Measurements from ENCODE around the gene VRK2.
A peak's percentile ranks its signal among the peaks of the same experiment; 100 is the strongest.

The VRK2 gene

GRCh38 chr2:58055033-58055786 is 8.6 kb downstream of the VRK2 start:
- no peaks in the 10 kb centered on the region for H3K27me3 ChIP-seq (ENCODE audit: insufficient read depth, low read length)
- no peaks in the 10 kb centered on the region for H3K9me3 ChIP-seq (ENCODE audit: insufficient read depth, low read depth, low read length)
- WGBS = 64% methylated on average over 2 of the region's 2 CpGs
- H3K4me3 ChIP-seq (ENCODE audit: low read length) = no peak overlapping the region
- no peak overlapping the region for H3K27ac ChIP-seq (ENCODE audit: low read depth, low read length)
- H3K9ac ChIP-seq (ENCODE audit: low read depth, low read length) = no peak overlapping the region
- H3K36me3 ChIP-seq (ENCODE audit: insufficient read depth, low read length) = peaks cover 20% of the 10 kb centered on the region
- H3K4me1 ChIP-seq (ENCODE audit: insufficient read depth, low read length) = peaks cover 39% of the 10 kb centered on the region

- Histone ChIP-seq H3K9ac (ENCODE audit: low read depth, low read length) (no peak overlapping the region), H3K27ac (ENCODE audit: low read depth, low read length) (no peak overlapping the region), H3K4me1 (ENCODE audit: insufficient read depth, low read length) (peaks cover 38% of the 10 kb centered on the region), H3K27me3 (ENCODE audit: insufficient read depth, low read length) (no peaks in the 10 kb centered on the region), H3K9me3 (ENCODE audit: insufficient read depth, low read depth, low read length) (no peaks in the 10 kb centered on the region), H3K36me3 (ENCODE audit: insufficient read depth, low read length) (peaks cover 14% of the 10 kb centered on the region), H3K4me3 (ENCODE audit: low read length) (no peak overlapping the region)
- WGBS = 92% methylated on average over 9 of the region's 9 CpGs
These were observed 9.7 kb downstream of the VRK2 start for GRCh38 chr2:58056192-58056916.

DNA sequence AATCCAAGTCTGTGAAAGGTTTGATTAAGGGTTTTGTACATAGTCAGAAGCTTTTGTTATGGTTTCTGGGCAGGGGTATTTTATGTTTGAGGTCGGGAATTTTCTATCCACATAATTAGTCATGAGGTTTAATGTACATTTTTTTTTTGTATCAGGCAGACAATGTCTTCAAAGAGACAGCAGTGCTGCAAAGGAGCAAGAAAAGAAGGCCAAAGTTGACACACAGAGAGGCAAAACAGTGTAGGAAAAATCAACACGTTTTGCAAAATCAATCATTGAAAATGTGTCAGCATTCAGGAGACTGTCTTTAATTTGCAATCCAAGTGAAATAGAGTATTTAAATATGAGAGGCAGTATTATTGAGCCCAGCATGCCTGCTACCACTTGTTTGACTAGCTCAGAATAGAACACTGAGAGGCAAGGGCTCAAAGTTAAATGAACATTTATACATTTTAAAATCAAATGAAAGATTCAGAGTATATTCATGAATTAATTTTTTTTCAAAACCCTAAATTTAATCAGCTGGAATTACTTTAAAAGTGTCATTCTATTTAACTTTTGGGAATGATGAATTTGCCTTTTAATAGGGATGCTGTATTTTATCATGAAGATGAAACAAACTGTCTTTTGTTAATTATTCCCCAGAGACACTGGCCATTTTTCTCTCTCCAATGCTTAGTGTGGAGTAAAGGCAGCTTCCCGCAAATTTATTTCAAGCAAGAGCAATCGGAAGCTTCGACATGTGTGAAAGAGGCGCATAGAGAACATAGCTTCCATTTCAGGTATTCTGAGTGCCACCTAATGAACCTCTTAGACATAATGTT is 11.3 kb downstream of the VRK2 start:
- Histone ChIP-seq H3K27ac (ENCODE audit: low read depth, low read length) (peak overlapping the region; percentile 31; the same call in 1 of the 2 replicates), H3K9ac (ENCODE audit: low read depth, low read length) (no peak overlapping the region), H3K36me3 (ENCODE audit: insufficient read depth, low read length) (peaks cover 21% of the 10 kb centered on the region), H3K27me3 (ENCODE audit: insufficient read depth, low read length) (no peaks in the 10 kb centered on the region), H3K4me3 (ENCODE audit: low read length) (no peak overlapping the region), H3K4me1 (ENCODE audit: insufficient read depth, low read length) (peaks cover 36% of the 10 kb centered on the region), H3K9me3 (ENCODE audit: insufficient read depth, low read depth, low read length) (no peaks in the 10 kb centered on the region)
- 78% methylated on average over 5 of the region's 6 CpGs for WGBS

DNA sequence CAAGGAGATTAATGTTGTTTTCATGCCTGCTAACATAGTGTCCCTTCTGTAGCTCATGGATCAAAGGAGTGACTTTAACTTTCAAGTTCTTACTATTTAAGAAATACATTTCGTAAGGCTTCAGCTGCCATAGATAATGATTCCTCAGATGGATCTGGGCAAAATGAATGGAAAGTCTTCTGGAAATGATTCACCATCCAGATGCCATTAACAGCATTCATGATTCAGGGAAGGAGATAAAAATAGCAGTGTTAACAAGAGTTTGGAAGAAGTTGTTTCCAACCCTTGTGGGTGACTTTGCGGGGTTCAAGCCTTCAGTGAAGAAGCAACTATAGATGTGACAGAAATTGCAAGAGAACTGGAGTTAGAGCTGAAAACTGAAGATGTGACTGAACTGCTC is 17.0 kb downstream of the VRK2 start:
- peaks cover 16% of the 10 kb centered on the region for H3K36me3 ChIP-seq (ENCODE audit: insufficient read depth, low read length)
- no peak overlapping the region for H3K9ac ChIP-seq (ENCODE audit: low read depth, low read length)
- H3K27me3 ChIP-seq (ENCODE audit: insufficient read depth, low read length) = no peaks in the 10 kb centered on the region
- 95% methylated on average over 2 of the region's 2 CpGs for WGBS
- H3K4me1 ChIP-seq (ENCODE audit: insufficient read depth, low read length) = no peaks in the 10 kb centered on the region
- no peaks in the 10 kb centered on the region for H3K9me3 ChIP-seq (ENCODE audit: insufficient read depth, low read depth, low read length)
- no peak overlapping the region for H3K27ac ChIP-seq (ENCODE audit: low read depth, low read length)
- no peak overlapping the region for H3K4me3 ChIP-seq (ENCODE audit: low read length)

GRCh38 chr2:58064086-58064485 is 17.5 kb downstream of the VRK2 start:
- Histone ChIP-seq H3K27ac (ENCODE audit: low read depth, low read length) (no peak overlapping the region), H3K27me3 (ENCODE audit: insufficient read depth, low read length) (no peaks in the 10 kb centered on the region), H3K9ac (ENCODE audit: low read depth, low read length) (no peak overlapping the region), H3K4me3 (ENCODE audit: low read length) (no peak overlapping the region), H3K4me1 (ENCODE audit: insufficient read depth, low read length) (no peaks in the 10 kb centered on the region), H3K36me3 (ENCODE audit: insufficient read depth, low read length) (peaks cover 12% of the 10 kb centered on the region), H3K9me3 (ENCODE audit: insufficient read depth, low read depth, low read length) (no peaks in the 10 kb centered on the region)
- 95% methylated on average over 2 of the region's 2 CpGs for WGBS

DNA sequence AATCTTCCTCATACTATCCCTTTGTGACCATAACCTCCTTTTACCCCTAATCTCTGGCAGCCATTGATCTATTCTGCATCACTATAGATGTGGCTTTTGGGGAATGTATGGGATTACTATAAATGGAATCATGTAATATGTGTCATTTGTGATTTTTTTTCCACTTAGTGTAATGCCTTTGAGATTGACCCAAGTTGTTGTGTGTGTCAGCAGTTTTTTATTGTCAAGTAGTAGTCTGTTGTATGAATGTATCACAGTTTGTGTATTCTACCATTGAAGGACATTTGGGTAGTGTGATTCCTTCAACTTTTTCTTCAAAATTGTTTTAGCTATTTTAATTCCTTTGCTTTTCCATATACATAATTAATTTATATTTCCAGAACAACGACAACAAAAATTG is 18.6 kb downstream of the VRK2 start:
- WGBS = no CpG with 5 or more reads among the region's 1 CpG
- H3K27ac ChIP-seq (ENCODE audit: low read depth, low read length) = no peak overlapping the region
- H3K9ac ChIP-seq (ENCODE audit: low read depth, low read length) = no peak overlapping the region
- H3K27me3 ChIP-seq (ENCODE audit: insufficient read depth, low read length) = no peaks in the 10 kb centered on the region
- peaks cover 11% of the 10 kb centered on the region for H3K36me3 ChIP-seq (ENCODE audit: insufficient read depth, low read length)
- H3K4me3 ChIP-seq (ENCODE audit: low read length) = no peak overlapping the region
- H3K4me1 ChIP-seq (ENCODE audit: insufficient read depth, low read length) = no peaks in the 10 kb centered on the region
- no peaks in the 10 kb centered on the region for H3K9me3 ChIP-seq (ENCODE audit: insufficient read depth, low read depth, low read length)

GRCh38 chr2:58067001-58067400 is 20.4 kb downstream of the VRK2 start:
- H3K27ac ChIP-seq (ENCODE audit: low read depth, low read length) = no peak overlapping the region
- H3K9ac ChIP-seq (ENCODE audit: low read depth, low read length) = no peak overlapping the region
- H3K9me3 ChIP-seq (ENCODE audit: insufficient read depth, low read depth, low read length) = no peaks in the 10 kb centered on the region
- 95% methylated on average over 2 of the region's 2 CpGs for WGBS
- no peaks in the 10 kb centered on the region for H3K4me1 ChIP-seq (ENCODE audit: insufficient read depth, low read length)
- H3K36me3 ChIP-seq (ENCODE audit: insufficient read depth, low read length) = peaks cover 5% of the 10 kb centered on the region
- no peaks in the 10 kb centered on the region for H3K27me3 ChIP-seq (ENCODE audit: insufficient read depth, low read length)
- H3K4me3 ChIP-seq (ENCODE audit: low read length) = no peak overlapping the region

DNA sequence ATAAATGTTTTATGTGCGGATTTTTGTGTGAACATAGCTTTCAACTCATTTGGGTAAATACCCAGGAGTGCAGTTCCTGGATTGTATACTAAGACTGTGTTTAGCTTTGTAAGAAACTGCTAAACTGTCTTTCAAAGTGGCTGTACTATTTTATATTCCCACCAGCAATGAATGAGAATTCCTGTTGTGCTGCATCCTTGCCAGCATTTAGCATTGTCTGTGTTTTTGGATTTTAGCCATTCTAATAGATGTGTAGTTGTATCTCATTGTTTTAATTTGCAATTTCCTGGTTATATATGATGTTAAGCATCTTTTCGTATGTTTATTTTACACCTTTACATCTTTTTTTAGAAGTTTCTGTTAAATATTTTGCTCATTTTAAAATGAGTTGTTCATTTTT is 24.2 kb downstream of the VRK2 start:
- no peak overlapping the region for H3K4me3 ChIP-seq (ENCODE audit: low read length)
- no peak overlapping the region for H3K27ac ChIP-seq (ENCODE audit: low read depth, low read length)
- H3K4me1 ChIP-seq (ENCODE audit: insufficient read depth, low read length) = no peaks in the 10 kb centered on the region
- peaks cover 5% of the 10 kb centered on the region for H3K36me3 ChIP-seq (ENCODE audit: insufficient read depth, low read length)
- WGBS = 96% methylated on average over 1 of the region's 2 CpGs
- H3K9me3 ChIP-seq (ENCODE audit: insufficient read depth, low read depth, low read length) = no peaks in the 10 kb centered on the region
- no peak overlapping the region for H3K9ac ChIP-seq (ENCODE audit: low read depth, low read length)
- H3K27me3 ChIP-seq (ENCODE audit: insufficient read depth, low read length) = no peaks in the 10 kb centered on the region

- no peak overlapping the region for H3K4me3 ChIP-seq (ENCODE audit: low read length)
- H3K27me3 ChIP-seq (ENCODE audit: insufficient read depth, low read length) = no peaks in the 10 kb centered on the region
- peaks cover 5% of the 10 kb centered on the region for H3K36me3 ChIP-seq (ENCODE audit: insufficient read depth, low read length)
- 100% methylated on average over 1 of the region's 1 CpG for WGBS
- H3K9me3 ChIP-seq (ENCODE audit: insufficient read depth, low read depth, low read length) = no peaks in the 10 kb centered on the region
- no peak overlapping the region for H3K27ac ChIP-seq (ENCODE audit: low read depth, low read length)
- H3K4me1 ChIP-seq (ENCODE audit: insufficient read depth, low read length) = no peaks in the 10 kb centered on the region
- no peak overlapping the region for H3K9ac ChIP-seq (ENCODE audit: low read depth, low read length)
These were observed 25.5 kb downstream of the VRK2 start for GRCh38 chr2:58072102-58072501.

DNA sequence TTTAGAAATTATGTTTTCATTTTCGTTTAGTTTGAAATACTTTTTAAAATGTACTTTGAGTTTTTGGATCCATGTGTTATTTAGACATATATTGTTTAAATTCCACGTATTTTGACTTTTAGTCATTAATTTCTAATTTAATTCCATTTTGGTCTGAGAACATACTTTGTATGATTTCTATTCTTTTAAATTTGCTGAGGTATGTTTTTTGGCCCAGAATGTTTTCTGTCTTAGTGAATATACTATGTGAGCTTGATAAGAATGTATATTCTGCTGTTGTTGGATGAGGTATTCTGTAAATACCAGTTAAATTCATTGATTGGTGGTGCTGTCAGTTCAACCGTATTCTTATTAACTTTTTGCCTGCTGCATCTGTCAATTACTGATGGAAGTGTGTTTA is 26.4 kb downstream of the VRK2 start:
- no peak overlapping the region for H3K27ac ChIP-seq (ENCODE audit: low read depth, low read length)
- H3K4me1 ChIP-seq (ENCODE audit: insufficient read depth, low read length) = no peaks in the 10 kb centered on the region
- WGBS = 89% methylated on average over 1 of the region's 3 CpGs
- H3K9ac ChIP-seq (ENCODE audit: low read depth, low read length) = no peak overlapping the region
- H3K27me3 ChIP-seq (ENCODE audit: insufficient read depth, low read length) = no peaks in the 10 kb centered on the region
- H3K4me3 ChIP-seq (ENCODE audit: low read length) = no peak overlapping the region
- no peaks in the 10 kb centered on the region for H3K9me3 ChIP-seq (ENCODE audit: insufficient read depth, low read depth, low read length)
- peaks cover 5% of the 10 kb centered on the region for H3K36me3 ChIP-seq (ENCODE audit: insufficient read depth, low read length)

DNA sequence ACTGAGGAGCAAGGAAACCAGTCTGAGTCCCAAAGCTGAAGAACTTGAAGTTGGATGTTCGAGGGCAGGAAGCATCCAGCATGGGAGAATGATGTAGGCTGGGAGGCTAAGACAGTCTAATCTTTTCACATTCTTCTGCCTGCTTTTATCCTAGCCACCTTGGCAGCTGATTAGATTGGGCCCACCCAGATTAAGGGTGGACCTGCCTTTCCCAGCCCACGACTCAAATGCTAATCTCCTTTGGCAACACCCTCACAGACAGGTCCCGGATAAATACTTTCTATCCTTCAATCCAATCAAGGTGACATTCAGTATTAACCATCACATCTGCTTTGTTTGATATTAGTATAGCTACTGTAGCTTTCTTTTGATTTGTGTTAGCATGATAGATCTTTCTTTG is 27.1 kb downstream of the VRK2 start:
- Histone ChIP-seq H3K36me3 (ENCODE audit: insufficient read depth, low read length) (peaks cover 5% of the 10 kb centered on the region), H3K27me3 (ENCODE audit: insufficient read depth, low read length) (no peaks in the 10 kb centered on the region), H3K27ac (ENCODE audit: low read depth, low read length) (no peak overlapping the region), H3K9ac (ENCODE audit: low read depth, low read length) (no peak overlapping the region), H3K4me3 (ENCODE audit: low read length) (no peak overlapping the region), H3K4me1 (ENCODE audit: insufficient read depth, low read length) (no peaks in the 10 kb centered on the region), H3K9me3 (ENCODE audit: insufficient read depth, low read depth, low read length) (no peaks in the 10 kb centered on the region)
- WGBS = 89% methylated on average over 3 of the region's 3 CpGs

Data from HUES64 (cell line).